Activated T-helper 2 cell treated with anti-CD3 and anti-CD28 coated beads, Interferon-gamma antibody, Interleukin-2, Interleukin-4, amounts not matched to agents 10 μg/mL and 5 μg/mL and 100 μg/mL, durations not matched to agents 14 hours and 24 hours and 36 hours (primary cell): Measurements from ENCODE around the gene POLR2C. TPM values are rescaled to one million over a fixed set of nuclear protein-coding genes. Genes with fewer than 3 reads are reported as not detected.
"Not testable (repeated sequence)": the region's sequence is repeated elsewhere in the genome, so short reads cannot be mapped to it uniquely, and the experiment has no call there.

Source experiments
- DNase-seq: peaks from one replicate; pipeline ENCODE4 v3.0.0; 2021; ENCODE audit warnings: low spot score
- H3K27ac Mint-ChIP-seq: one replicate; pipeline ENCODE4 v1.8.0; 2021; ENCODE audit warnings: mixed read lengths
- H3K27me3 Mint-ChIP-seq: one replicate; pipeline ENCODE4 v1.8.0; 2021; ENCODE audit warnings: low read depth, mixed read lengths
- H3K36me3 Mint-ChIP-seq: one replicate; pipeline ENCODE4 v1.8.0; 2021; ENCODE audit warnings: low read depth, mixed read lengths
- H3K4me1 Mint-ChIP-seq: one replicate; pipeline ENCODE4 v1.8.0; 2021; ENCODE audit warnings: low read depth, mixed read lengths
- H3K4me3 Mint-ChIP-seq: one replicate; pipeline ENCODE4 v1.8.0; 2021; ENCODE audit warnings: low read depth, mild to moderate bottlenecking, moderate library complexity, mixed read lengths
- H3K9me3 Mint-ChIP-seq: one replicate; pipeline ENCODE4 v1.8.0; 2021; ENCODE audit warnings: mixed read lengths
- intact Hi-C: fragments of 100-400 bp; cut with micrococcal nuclease; formaldehyde crosslinking; loops from one replicate; pipeline ENCODE4 v1.15.1; 2023
- total RNA-seq: library from RNA; stranded (reverse); gene quantifications from 2 replicates; pipeline ENCODE4 v1.2.3, GENCODE V29; 2022

POLR2C gene
- total RNA-seq, 1 donor from 2014 or later = 75.6 TPM

DNA sequence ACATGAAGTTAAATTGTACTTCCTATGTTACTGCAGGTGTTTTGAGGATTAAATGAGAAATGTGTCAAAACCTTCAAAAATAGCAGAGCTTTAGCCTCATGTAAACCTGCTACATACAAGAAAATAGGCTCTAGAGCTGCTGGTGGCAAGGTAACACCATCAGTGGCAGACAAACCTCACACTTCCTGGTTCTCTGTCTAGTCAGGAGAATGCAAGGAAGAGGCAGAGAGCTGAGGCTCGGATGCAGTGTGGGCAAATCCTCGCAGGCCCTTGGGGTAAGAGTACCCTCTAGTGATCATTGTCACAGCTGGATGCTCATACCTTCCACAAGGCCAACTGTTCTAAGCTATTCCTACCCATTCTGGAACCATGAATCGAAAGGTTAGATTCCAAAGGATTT, 29.5 kb upstream of the POLR2C start:
- DNase-seq = no peak
- intact Hi-C loops = no loop called here
- H3K9me3 Mint-ChIP-seq = no peaks in the 10 kb centered on the region
- H3K27me3 Mint-ChIP-seq = no peaks in the 10 kb centered on the region
- H3K36me3 Mint-ChIP-seq = peaks cover 74% of the 10 kb centered on the region
- no peak overlapping the region for H3K27ac Mint-ChIP-seq
- H3K4me1 Mint-ChIP-seq = no peaks in the 10 kb centered on the region
- H3K4me3 Mint-ChIP-seq = no peak overlapping the region

DNA sequence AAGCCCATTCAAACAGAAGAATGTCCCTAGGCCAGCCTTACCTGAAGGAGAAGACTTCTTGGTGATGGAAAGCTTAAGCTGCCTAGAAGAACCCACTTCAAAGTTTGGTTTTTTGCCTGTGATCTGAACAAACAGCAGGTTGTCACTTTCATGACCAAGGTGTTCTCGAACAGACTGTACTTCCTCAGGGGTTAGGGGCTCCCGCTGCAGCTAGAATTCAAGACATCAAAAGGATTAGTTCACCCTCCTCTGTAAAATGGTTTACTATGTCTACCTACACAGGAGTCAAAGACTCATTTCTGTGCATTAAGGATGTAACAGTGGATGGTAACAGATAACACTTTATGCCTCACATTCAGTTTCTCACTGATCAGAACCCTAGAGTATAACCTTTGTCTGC, 28.5 kb upstream of the POLR2C start:
- H3K36me3 Mint-ChIP-seq = peaks cover 75% of the 10 kb centered on the region
- DNase-seq = no peak
- H3K9me3 Mint-ChIP-seq = no peaks in the 10 kb centered on the region
- no peaks in the 10 kb centered on the region for H3K27me3 Mint-ChIP-seq
- H3K27ac Mint-ChIP-seq = no peak overlapping the region
- H3K4me3 Mint-ChIP-seq = no peak overlapping the region
- H3K4me1 Mint-ChIP-seq = peaks cover 2% of the 10 kb centered on the region
- intact Hi-C loops = no loop called here

DNA sequence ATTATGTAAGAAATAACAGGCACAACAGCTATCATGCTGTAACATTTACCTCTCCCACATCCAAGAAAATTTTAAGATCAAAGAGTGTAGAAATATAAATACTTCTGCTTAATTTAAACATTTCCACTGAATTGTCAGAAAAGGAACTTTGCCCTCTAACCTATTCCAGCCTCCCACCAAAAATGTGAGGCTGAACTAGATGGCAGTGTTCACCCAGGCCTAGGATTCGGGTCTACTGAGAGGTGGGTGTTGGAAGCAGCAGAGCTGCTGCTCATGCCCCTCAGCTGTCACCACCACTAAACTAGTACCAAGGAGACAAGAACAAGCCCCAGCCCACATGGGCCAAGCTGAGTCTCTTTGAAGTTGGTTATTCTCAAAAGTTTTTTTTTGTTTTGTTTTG, 26.6 kb upstream of the POLR2C start:
- intact Hi-C loops = no loop called here
- DNase-seq = no peak
- peaks cover 79% of the 10 kb centered on the region for H3K36me3 Mint-ChIP-seq
- peaks cover 2% of the 10 kb centered on the region for H3K4me1 Mint-ChIP-seq
- no peak overlapping the region for H3K4me3 Mint-ChIP-seq
- peaks cover 14% of the 10 kb centered on the region for H3K9me3 Mint-ChIP-seq
- H3K27ac Mint-ChIP-seq = no peak overlapping the region
- H3K27me3 Mint-ChIP-seq = no peaks in the 10 kb centered on the region

DNA sequence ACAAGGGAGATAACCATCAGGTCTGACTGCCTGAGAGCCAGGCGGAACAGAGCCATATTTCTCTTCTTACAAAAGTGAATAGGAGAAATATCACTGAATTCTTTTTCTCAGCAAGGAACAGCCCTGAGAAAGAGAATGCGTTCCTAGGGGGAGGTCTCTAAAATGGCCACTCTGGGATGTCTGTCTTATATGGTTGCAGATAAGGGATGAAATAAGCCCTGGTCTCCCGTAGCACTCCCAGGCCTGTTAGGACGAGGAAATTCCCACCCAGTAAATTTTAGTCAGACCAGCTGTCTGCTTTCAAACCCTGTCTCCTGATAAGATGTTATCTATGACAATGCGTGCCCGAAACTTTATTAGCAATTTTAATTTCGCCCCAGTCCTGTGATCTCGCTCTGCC, 22.5 kb upstream of the POLR2C start:
- DNase-seq, H3K4me3 Mint-ChIP-seq, intact Hi-C loops, H3K27ac Mint-ChIP-seq, H3K4me1 Mint-ChIP-seq, H3K27me3 Mint-ChIP-seq: not testable (repeated sequence)
- Mint-ChIP-seq H3K9me3 (peaks cover 24% of the 10 kb centered on the region), H3K36me3 (peaks cover 64% of the 10 kb centered on the region)

GRCh38 chr16:57440551-57440950, 21.9 kb upstream of the POLR2C start:
- H3K9me3 Mint-ChIP-seq = peaks cover 24% of the 10 kb centered on the region
- H3K4me3 Mint-ChIP-seq, H3K27ac Mint-ChIP-seq, intact Hi-C loops, H3K4me1 Mint-ChIP-seq, DNase-seq, H3K27me3 Mint-ChIP-seq: not testable (repeated sequence)
- H3K36me3 Mint-ChIP-seq = peaks cover 58% of the 10 kb centered on the region

- H3K9me3 Mint-ChIP-seq = peaks cover 20% of the 10 kb centered on the region
- H3K4me1 Mint-ChIP-seq = peaks cover 24% of the 10 kb centered on the region
- H3K27me3 Mint-ChIP-seq = no peaks in the 10 kb centered on the region
- H3K4me3 Mint-ChIP-seq = peak overlapping the region; percentile 26
- no peak overlapping the region for H3K27ac Mint-ChIP-seq
- no peak for DNase-seq
- intact Hi-C loops = no loop called here
- peaks cover 38% of the 10 kb centered on the region for H3K36me3 Mint-ChIP-seq
These were observed 17.8 kb upstream of the POLR2C start for GRCh38 chr16:57444711-57445110.

GRCh38 chr16:57445510-57445909, 17.0 kb upstream of the POLR2C start:
- Mint-ChIP-seq H3K27ac (no peak overlapping the region), H3K27me3 (no peaks in the 10 kb centered on the region), H3K4me1 (peaks cover 24% of the 10 kb centered on the region), H3K9me3 (peaks cover 12% of the 10 kb centered on the region), H3K4me3 (peak overlapping the region; percentile 26), H3K36me3 (peaks cover 30% of the 10 kb centered on the region)
- no peak for DNase-seq
- intact Hi-C loops = no loop called here

- Mint-ChIP-seq H3K9me3 (peaks cover 2% of the 10 kb centered on the region), H3K27me3 (no peaks in the 10 kb centered on the region), H3K4me1 (peaks cover 26% of the 10 kb centered on the region), H3K4me3 (peak overlapping the region; percentile 93), H3K27ac (peak overlapping the region; percentile 87), H3K36me3 (peaks cover 24% of the 10 kb centered on the region)
- DNase-seq = peak; percentile 16
- intact Hi-C loops = loop anchor here (1.0 kb wide), 2 partner anchors 16 to 146 kb away; partner anchors contain the start of gene POLR2C
These were observed 15.8 kb upstream of the POLR2C start for GRCh38 chr16:57446531-57447185.

DNA sequence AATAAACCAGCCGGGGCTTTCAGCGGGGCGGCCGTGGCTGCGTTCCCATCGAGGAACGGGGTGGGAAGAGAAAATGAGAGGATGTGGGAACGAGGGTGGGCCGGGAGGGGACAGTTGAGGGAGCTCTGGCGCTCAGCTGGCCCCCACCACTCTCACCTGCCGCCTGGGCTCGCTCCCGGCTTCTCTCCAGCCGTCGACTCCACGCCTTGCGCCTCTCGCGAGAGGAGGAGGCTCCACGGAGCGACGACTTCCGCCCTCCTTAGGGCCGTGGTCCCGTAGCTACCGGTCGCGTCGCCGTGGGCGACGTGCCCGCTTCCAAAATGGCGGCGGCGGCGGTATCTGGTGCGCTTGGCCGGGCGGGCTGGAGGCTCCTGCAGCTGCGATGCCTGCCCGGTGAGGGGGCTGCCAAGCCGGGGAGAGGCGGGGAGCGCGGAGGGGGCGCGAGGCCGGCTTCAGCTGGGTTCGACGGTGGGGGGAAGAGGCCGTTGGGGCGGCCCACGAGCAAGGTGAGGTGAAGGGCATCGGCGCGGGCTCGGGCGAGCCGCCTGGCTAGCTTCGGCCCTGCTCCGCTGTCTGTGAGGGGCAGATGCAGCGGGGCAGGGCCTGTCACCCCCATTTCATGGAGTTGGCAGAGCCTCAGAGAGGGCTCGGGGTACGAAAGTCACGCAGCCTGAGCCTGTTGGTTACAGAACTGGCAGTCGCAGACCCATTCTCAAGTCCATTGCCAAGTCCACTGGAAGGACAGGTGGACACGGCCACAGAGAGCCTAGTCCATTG, 15.1 kb upstream of the POLR2C start, which contains the start of the genes CIAPIN1 and COQ9:
Gene CIAPIN1 (minus strand): TSS at position 200 of the 777 bp plus-strand sequence. CDS start 6,457 bp downstream, outside the sequence.
Gene COQ9 (plus strand): TSS at position 294 of the 777 bp plus-strand sequence. CDS start 27 bp downstream, at position 321.
- peaks cover 26% of the 10 kb centered on the region for H3K4me1 Mint-ChIP-seq
- intact Hi-C loops = loop anchor here (1.0 kb wide), 2 partner anchors 15 to 147 kb away; partner anchors contain the start of gene POLR2C
- no peaks in the 10 kb centered on the region for H3K9me3 Mint-ChIP-seq
- no peaks in the 10 kb centered on the region for H3K27me3 Mint-ChIP-seq
- peaks cover 23% of the 10 kb centered on the region for H3K36me3 Mint-ChIP-seq
- H3K27ac Mint-ChIP-seq = peak within 1 kb of the TSS; percentile 87
- peak; percentile 87 for DNase-seq
- peak within 1 kb of the TSS; percentile 93 for H3K4me3 Mint-ChIP-seq

GRCh38 chr16:57452021-57452420, 10.5 kb upstream of the POLR2C start:
- peaks cover 15% of the 10 kb centered on the region for H3K4me1 Mint-ChIP-seq
- intact Hi-C loops = no loop called here
- H3K27ac Mint-ChIP-seq = no peak overlapping the region
- no peaks in the 10 kb centered on the region for H3K27me3 Mint-ChIP-seq
- H3K4me3 Mint-ChIP-seq = no peak overlapping the region
- H3K9me3 Mint-ChIP-seq = no peaks in the 10 kb centered on the region
- peaks cover 42% of the 10 kb centered on the region for H3K36me3 Mint-ChIP-seq
- no peak for DNase-seq

DNA sequence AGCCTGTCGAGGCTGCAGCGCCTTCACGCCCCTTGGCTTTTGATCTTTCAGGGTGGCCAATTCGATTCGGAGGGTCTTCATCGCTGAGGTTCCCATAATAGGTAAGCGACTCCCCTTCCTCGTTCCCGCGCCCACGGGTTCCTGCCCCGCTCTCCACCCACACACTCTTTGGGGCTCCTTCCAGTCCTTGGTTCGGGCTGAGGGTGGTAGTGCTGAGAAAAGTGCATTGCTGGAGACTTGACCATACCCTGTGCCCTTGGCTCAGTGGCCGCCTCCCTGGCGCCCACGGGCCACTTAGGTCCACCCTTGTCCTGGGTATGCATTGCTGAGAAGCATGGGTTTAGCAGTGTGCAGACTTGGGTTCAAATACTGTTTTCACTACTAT, 491 bp downstream of the POLR2C start:
- no peaks in the 10 kb centered on the region for H3K27me3 Mint-ChIP-seq
- peaks cover 21% of the 10 kb centered on the region for H3K4me1 Mint-ChIP-seq
- peak overlapping the region; percentile 74 for H3K27ac Mint-ChIP-seq
- intact Hi-C loops = loop anchor here (1.0 to 2.0 kb wide), 3 partner anchors 16 to 56 kb away; partner anchors contain the start of genes CIAPIN1 and COQ9
- H3K9me3 Mint-ChIP-seq = no peaks in the 10 kb centered on the region
- no peak for DNase-seq
- H3K36me3 Mint-ChIP-seq = peaks cover 52% of the 10 kb centered on the region
- peak overlapping the region; percentile 100 for H3K4me3 Mint-ChIP-seq

DNA sequence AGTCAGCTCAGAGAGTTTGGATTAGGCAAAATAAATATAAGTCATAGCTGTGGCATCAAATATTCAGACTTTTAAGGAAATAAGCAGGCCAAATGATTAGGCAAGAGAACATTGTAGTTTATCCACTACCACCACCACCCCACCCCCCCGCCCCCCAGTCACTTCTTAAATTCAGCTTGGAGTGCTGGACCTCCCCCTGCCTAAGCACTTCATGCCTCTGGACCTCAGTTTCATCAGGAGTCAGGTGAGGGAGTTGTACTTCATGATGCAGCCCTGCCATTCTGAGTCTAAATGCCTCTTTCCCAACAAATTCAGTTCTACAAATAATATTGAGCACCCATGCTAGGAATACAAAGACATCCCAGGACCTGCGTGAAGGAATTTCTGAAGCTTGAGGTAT, 2.0 kb downstream of the POLR2C start:
- no peak overlapping the region for H3K27ac Mint-ChIP-seq
- H3K4me1 Mint-ChIP-seq = peaks cover 24% of the 10 kb centered on the region
- no peak overlapping the region for H3K4me3 Mint-ChIP-seq
- H3K9me3 Mint-ChIP-seq = no peaks in the 10 kb centered on the region
- DNase-seq = no peak
- intact Hi-C loops = no loop called here
- peaks cover 67% of the 10 kb centered on the region for H3K36me3 Mint-ChIP-seq
- no peaks in the 10 kb centered on the region for H3K27me3 Mint-ChIP-seq

DNA sequence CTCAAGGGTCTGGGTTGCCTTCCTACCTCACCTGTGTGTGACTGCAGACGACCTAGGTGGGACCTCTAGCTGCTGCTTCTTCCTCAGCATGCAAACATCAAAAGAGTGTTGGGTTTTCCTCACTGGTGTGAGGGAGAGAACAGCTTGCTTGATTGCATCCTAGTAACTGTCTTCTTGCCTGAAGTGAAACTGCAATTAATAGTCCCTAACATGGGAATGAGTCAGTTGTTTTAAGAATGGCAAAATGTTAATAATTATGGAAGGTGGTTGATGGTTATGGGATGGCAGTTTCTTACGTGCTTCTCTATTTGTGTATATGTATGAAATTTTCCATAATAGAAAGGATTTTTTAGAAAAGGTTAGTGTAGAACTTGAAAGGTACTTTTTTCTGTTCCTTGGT, 5.9 kb downstream of the POLR2C start:
- intact Hi-C loops = no loop called here
- no peak overlapping the region for H3K27ac Mint-ChIP-seq

More for the DNA sequence above, 5.9 kb downstream of the POLR2C start:
- Mint-ChIP-seq H3K9me3 (no peaks in the 10 kb centered on the region), H3K4me1 (peaks cover 19% of the 10 kb centered on the region), H3K36me3 (peaks cover 68% of the 10 kb centered on the region), H3K4me3 (no peak overlapping the region), H3K27me3 (no peaks in the 10 kb centered on the region)
- DNase-seq = no peak
